Hepatocyte (in vitro differentiated cells): Measurements from ENCODE around the gene KRT74. TPM values are rescaled to one million over a fixed set of nuclear protein-coding genes. Genes with fewer than 3 reads are reported as not detected.

Experiments
- DNase-seq: peaks from one replicate; pipeline ENCODE4 v3.0.0-alpha.2; 2016; ENCODE audit warnings: low spot score
- H2AFZ ChIP-seq: fragments of 200-600 bp; sonication (generic); 2 replicates; pipeline ENCODE4 v1.6.0; 2016; ENCODE audit warnings: antibody characterized with exemption, mild to moderate bottlenecking
- H3K27ac ChIP-seq: fragments of 200-600 bp; sonication (generic); 2 replicates; pipeline ENCODE4 v1.5.1; 2016; ENCODE audit warnings: mild to moderate bottlenecking
- H3K27me3 ChIP-seq: fragments of 200-600 bp; sonication (generic); 2 replicates; pipeline ENCODE4 v1.6.1; 2016
- H3K36me3 ChIP-seq: fragments of 200-600 bp; sonication (generic); replicated peaks from 2 replicates; pipeline ENCODE4 v1.5.1; 2016; ENCODE audit warnings: low read depth; ENCODE audit not compliant: insufficient read depth
- H3K4me1 ChIP-seq: fragments of 200-600 bp; sonication (generic); 2 replicates; pipeline ENCODE4 v1.5.1; 2016; ENCODE audit warnings: mild to moderate bottlenecking, moderate library complexity; ENCODE audit not compliant: insufficient read depth
- H3K4me2 ChIP-seq: fragments of 200-600 bp; sonication (generic); 2 replicates; pipeline ENCODE4 v1.6.0; 2016
- H3K4me3 ChIP-seq: fragments of 200-600 bp; sonication (generic); 2 replicates; pipeline ENCODE4 v1.5.1; 2016; ENCODE audit warnings: mild to moderate bottlenecking
- H3K79me2 ChIP-seq: fragments of 200-600 bp; sonication (generic); 2 replicates; pipeline ENCODE4 v1.6.0; 2017; ENCODE audit warnings: mild to moderate bottlenecking
- H3K9me2 ChIP-seq: fragments of 200-600 bp; sonication (generic); replicated peaks from 2 replicates; pipeline ENCODE4 v1.6.0; 2017; ENCODE audit warnings: mild to moderate bottlenecking; ENCODE audit not compliant: insufficient read depth
- H3K9me3 ChIP-seq: fragments of 200-600 bp; sonication (generic); 2 replicates; pipeline ENCODE4 v1.5.1; 2016; ENCODE audit warnings: low read depth, mild to moderate bottlenecking
- H4K20me1 ChIP-seq: fragments of 200-600 bp; sonication (generic); 2 replicates; pipeline ENCODE4 v1.6.0; 2016; ENCODE audit warnings: mild to moderate bottlenecking; ENCODE audit not compliant: insufficient read depth, poor library complexity, severe bottlenecking
- EZH2 ChIP-seq: fragments of 200-600 bp; sonication (generic); IDR thresholded peaks from 2 replicates; pipeline ENCODE4 v1.6.1; 2016; ENCODE audit warnings: antibody characterized with exemption, mild to moderate bottlenecking, borderline replicate concordance
- EZH2phosphoT487 ChIP-seq: fragments of 200-600 bp; sonication (generic); IDR thresholded peaks from one replicate; pipeline ENCODE4 v1.6.1; 2018; ENCODE audit warnings: antibody characterized with exemption, mild to moderate bottlenecking, low read depth, moderate library complexity; ENCODE audit not compliant: unreplicated experiment, severe bottlenecking
- WGBS: methylation state at CpG from one replicate; pipeline ENCODE4 v1.1.6; 2016; ENCODE audit warnings: low lambda C conversion rate; ENCODE audit errors: missing lambda C conversion rate; 5-methylcytosine and 5-hydroxymethylcytosine counted together
- polyA plus RNA-seq: library from polyadenylated mRNA; unstranded; fragments of >200 nt; fragmentation: Nextera tagmentation; extraction: Ambion mirVana; gene quantifications from 2 replicates; pipeline ENCODE4 v1.2.1, GENCODE V29; 2016
- total RNA-seq: library from RNA; depleted of rRNA; stranded (reverse); fragments of >200 nt; gene quantifications from 2 replicates; pipeline ENCODE4 v1.2.3, GENCODE V29; 2014
- TF ChIP-seq, protein P1 (sequence below): fragments of 200-600 bp; sonication (generic); IDR thresholded peaks from 2 replicates; pipeline ENCODE4 v1.5.1; 2016; ENCODE audit warnings: antibody characterized with exemption, mild to moderate bottlenecking; ENCODE audit not compliant: poor library complexity

KRT74 gene
- total and polyA plus RNA-seq, 2 experiments from 2014 or later = not detected

DNA sequence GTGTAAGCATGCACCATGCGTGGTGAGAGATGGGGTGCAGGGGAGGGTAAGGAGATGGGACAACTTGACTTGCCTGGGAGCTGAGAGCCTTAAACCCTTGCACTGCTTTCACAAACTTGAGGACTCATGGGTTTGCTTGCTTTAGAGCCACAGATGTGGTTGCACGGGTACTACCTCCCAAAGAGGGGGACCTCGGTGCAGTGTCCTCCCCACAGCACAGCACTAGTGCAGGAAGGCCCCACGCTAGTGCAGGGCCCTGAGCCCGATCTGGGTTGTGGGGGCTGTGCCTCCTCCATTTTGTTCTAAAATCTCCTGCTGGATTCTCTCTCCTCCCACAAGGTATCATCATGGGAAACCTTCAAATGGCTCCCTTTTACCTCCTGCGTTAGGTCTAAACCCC is 16.4 kb upstream of the KRT74 start:
- Histone ChIP-seq H3K4me2 (no peak overlapping the region), H3K27me3 (peaks cover 6% of the 10 kb centered on the region), H3K4me3 (no peak overlapping the region), H4K20me1 (no peaks in the 10 kb centered on the region), H3K36me3 (no peaks in the 10 kb centered on the region), H3K9me3 (no peaks in the 10 kb centered on the region), H3K4me1 (no peaks in the 10 kb centered on the region), H3K9me2 (no peaks in the 10 kb centered on the region), H2AFZ (no peak overlapping the region), H3K79me2 (no peaks in the 10 kb centered on the region), H3K27ac (no peak overlapping the region)
- TF ChIP-seq EZH2 (no peak), EZH2phosphoT487 (no peak)
- 96% methylated on average over 6 of the region's 6 CpGs for WGBS
- DNase-seq = no peak

DNA sequence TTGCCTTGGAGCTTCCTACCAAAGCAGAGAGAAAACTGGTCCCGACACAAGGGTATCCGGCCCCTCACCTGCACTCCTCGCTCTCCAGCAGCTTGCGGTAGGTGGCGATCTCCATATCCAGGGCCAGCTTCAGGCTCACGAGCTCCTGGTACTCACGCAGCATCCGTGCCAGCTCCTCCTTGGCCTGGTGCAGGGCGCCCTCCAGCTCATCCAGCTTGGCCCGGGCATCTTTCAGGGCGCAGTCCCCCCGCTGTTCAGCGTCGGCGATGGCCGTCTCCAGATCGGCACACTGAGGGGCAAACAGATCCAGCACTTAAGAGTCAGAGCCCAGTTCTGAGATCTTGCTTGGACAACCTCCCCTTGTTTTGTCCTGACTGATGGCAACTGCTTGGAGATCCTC is 13.9 kb upstream of the KRT74 start:
- no peaks in the 10 kb centered on the region for H4K20me1 ChIP-seq
- no peak overlapping the region for H3K4me3 ChIP-seq
- WGBS = 78% methylated on average over 17 of the region's 17 CpGs
- no peak overlapping the region for H3K27ac ChIP-seq
- no peak overlapping the region for H3K4me2 ChIP-seq
- H3K9me3 ChIP-seq = no peaks in the 10 kb centered on the region
- H3K4me1 ChIP-seq = no peaks in the 10 kb centered on the region
- TF ChIP-seq, protein P1, sequence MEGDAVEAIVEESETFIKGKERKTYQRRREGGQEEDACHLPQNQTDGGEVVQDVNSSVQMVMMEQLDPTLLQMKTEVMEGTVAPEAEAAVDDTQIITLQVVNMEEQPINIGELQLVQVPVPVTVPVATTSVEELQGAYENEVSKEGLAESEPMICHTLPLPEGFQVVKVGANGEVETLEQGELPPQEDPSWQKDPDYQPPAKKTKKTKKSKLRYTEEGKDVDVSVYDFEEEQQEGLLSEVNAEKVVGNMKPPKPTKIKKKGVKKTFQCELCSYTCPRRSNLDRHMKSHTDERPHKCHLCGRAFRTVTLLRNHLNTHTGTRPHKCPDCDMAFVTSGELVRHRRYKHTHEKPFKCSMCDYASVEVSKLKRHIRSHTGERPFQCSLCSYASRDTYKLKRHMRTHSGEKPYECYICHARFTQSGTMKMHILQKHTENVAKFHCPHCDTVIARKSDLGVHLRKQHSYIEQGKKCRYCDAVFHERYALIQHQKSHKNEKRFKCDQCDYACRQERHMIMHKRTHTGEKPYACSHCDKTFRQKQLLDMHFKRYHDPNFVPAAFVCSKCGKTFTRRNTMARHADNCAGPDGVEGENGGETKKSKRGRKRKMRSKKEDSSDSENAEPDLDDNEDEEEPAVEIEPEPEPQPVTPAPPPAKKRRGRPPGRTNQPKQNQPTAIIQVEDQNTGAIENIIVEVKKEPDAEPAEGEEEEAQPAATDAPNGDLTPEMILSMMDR = no peak
- no peak for TF ChIP-seq EZH2
- TF ChIP-seq EZH2phosphoT487 = no peak
- no peak for DNase-seq
- peaks cover 6% of the 10 kb centered on the region for H3K27me3 ChIP-seq
- H2AFZ ChIP-seq = no peak overlapping the region
- no peaks in the 10 kb centered on the region for H3K9me2 ChIP-seq
- no peaks in the 10 kb centered on the region for H3K79me2 ChIP-seq
- no peaks in the 10 kb centered on the region for H3K36me3 ChIP-seq

GRCh38 chr12:52585946-52586345 is 12.3 kb upstream of the KRT74 start:
- H3K36me3 ChIP-seq = no peaks in the 10 kb centered on the region
- H3K9me2 ChIP-seq = no peaks in the 10 kb centered on the region
- H2AFZ ChIP-seq = no peak overlapping the region
- H3K9me3 ChIP-seq = no peaks in the 10 kb centered on the region
- 70% methylated on average over 9 of the region's 9 CpGs for WGBS
- no peak for DNase-seq
- H3K79me2 ChIP-seq = no peaks in the 10 kb centered on the region
- no peak overlapping the region for H3K27ac ChIP-seq
- no peak overlapping the region for H3K4me2 ChIP-seq
- no peaks in the 10 kb centered on the region for H3K4me1 ChIP-seq
- no peaks in the 10 kb centered on the region for H4K20me1 ChIP-seq
- TF ChIP-seq, protein P1 = no peak
- H3K4me3 ChIP-seq = no peak overlapping the region
- H3K27me3 ChIP-seq = no peaks in the 10 kb centered on the region

DNA sequence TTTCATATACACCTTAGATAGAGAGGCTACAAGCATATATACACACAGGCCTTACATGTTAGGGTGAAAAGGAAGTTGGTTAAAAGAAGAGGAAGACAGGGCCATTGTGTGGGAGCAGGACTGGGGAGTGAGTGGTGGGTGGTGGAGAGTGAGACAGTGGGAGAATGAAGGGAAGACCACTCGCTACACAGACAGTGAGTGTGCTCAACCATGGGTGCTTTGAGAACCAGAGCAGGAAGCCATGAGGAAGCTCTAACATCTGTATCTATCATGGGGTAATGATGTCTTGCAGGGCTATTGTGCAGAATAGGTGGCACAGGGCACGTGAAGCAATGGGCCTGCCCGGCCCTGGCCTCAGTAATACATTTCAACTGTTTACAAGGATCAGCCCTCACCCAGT is 11.4 kb upstream of the KRT74 start:
- Histone ChIP-seq H3K4me1 (no peaks in the 10 kb centered on the region), H3K4me2 (no peak overlapping the region), H3K9me2 (no peaks in the 10 kb centered on the region), H2AFZ (no peak overlapping the region), H3K27ac (no peak overlapping the region), H3K9me3 (no peaks in the 10 kb centered on the region), H3K79me2 (no peaks in the 10 kb centered on the region), H4K20me1 (no peaks in the 10 kb centered on the region), H3K36me3 (no peaks in the 10 kb centered on the region), H3K4me3 (no peak overlapping the region), H3K27me3 (no peaks in the 10 kb centered on the region)
- no peak for DNase-seq
- no peak for TF ChIP-seq EZH2
- TF ChIP-seq EZH2phosphoT487 = no peak
- TF ChIP-seq, protein P1 = no peak
- WGBS = 93% methylated on average over 3 of the region's 3 CpGs
